GM18519 (cell line): ENCODE measurements around the gene HS6ST2.
"Not testable (repeated sequence)": the region's sequence is repeated elsewhere in the genome, so short reads cannot be mapped to it uniquely, and the experiment has no call there.

ENCODE experiments used
- ATAC-seq: cut with Tn5 transposase; IDR thresholded peaks from one replicate; pipeline ENCODE4 v1.9.1; 2021; ENCODE audit warnings: mild to moderate bottlenecking, moderate library complexity; ENCODE audit not compliant: unreplicated experiment, low FRiP score

HS6ST2 gene

DNA sequence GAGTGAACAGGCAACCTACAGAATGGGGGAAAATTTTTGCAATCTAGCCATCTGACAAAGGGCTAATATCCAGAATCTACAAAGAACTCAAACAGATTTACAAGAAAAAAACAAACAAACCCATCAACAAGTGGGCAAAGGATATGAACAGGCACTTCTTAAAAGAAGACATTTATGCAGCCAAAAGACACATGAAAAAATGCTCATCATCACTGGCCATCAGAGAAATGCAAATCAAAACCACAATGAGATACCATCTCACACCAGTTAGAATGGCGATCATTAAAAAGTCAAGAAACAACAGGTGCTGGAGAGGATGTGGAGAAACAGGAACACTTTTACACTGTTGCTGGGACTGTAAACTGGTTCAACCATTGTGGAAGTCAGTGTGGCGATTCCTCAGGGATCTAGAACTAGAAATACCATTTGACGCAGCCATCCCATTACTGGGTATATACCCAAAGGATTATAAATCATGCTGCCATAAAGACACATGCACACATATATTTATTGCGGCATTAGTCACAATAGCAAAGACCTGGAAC is 13.3 kb downstream of the HS6ST2 start:
- not testable (repeated sequence) for ATAC-seq

DNA sequence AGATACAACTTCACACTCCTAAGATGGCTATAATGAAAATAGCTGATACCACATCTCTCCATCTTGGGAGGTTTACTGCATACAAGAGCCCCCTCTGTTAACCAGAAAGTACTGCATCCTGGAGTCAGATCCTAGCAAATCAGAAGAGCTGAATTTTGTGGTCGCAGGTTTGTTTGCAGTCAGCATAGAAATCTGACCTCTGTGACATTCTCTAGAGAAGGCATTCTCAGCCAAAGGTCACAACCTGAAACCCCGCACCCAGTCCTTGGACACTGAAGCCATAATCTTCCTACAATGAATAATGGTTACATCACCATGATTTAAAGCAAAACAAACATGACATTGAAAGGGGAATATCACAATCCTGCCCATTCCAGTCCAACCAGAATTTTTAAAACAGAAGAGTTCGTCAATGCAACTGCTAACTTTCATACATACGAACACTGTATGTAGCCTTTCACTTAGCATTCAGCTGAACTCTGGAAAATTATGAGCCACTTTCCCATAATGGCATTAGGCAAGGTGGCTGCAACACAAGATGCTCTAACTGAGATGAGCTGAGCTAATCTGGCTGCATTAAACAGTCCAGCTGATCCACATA is 17.6 kb downstream of the HS6ST2 start:
- no peak for ATAC-seq

DNA sequence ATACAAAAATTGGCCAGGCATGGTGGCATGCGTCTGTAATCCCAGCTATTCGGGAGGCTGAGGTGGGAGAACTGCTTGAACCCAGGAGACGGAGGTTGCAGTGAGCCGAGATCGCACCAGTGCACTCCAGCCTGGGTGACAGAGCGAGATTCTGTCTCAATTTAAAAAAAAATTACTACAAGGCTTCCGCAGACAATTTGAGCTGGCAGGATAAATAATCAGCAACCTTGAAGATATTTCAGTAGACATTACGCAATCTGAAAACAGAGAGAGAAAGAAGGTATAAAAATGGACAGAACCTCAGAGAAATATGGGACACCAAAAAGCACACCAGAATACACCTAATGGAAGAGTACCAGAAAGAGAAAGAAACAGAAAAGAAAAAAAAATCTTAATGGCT is 25.3 kb downstream of the HS6ST2 start:
- ATAC-seq, result no peak

DNA sequence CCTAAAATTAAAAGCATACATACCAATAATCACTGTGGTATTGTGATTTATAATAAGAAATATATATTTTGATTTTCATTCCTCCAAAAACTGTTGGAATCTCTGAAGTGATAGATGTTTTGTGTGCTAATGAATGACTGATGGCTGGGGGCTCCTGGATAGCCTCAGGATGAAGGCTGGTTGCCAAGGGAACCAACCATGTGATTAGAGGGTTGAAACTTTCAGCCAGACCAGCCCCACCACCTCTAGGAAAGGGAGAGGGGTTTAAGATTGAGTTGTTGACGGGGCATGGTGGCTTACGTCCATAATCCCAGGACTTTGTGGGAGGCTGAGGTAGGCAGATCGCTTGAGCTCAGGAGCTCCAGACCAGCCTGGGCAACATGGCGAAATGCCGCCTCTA is 34.0 kb downstream of the HS6ST2 start:
- ATAC-seq, result no peak

DNA sequence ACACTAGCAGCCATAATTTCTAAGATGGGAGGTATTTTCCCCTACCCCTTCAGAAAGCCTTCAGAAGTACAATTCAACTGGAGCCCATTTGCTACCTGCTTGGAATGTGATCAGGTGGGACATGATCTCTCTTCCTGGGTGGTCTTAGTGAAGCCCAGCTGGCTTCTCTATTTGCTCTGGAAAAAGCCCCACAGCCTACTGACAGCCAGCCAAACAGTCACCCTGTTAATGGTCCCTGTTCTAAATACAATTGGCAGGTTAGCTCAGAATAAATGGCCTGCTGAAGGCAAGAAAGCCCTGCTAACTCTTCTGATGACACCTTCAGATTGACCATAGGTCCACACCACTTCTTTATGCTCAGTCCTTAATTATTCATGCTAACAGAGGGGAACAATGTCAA is 39.9 kb downstream of the HS6ST2 start:
- no peak for ATAC-seq

DNA sequence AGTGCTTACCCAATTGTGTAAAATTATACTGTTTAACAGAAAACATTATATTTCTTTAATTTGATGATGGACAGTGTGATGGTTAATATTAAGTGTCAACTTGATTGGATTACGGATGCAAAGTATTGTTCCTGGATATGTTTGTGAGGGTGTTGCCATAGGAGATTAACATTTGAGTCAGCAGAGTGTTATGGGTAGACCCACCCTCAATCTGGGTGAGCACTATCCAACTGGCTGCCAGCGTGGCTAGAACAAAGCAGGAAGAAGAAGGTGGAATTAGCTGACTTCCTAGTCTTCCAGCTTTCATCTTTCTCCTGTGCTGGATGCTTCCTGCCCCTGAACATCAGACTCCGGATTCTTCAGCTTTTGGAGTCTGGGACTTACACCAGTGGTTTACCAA is 42.1 kb downstream of the HS6ST2 start:
- no peak for ATAC-seq

DNA sequence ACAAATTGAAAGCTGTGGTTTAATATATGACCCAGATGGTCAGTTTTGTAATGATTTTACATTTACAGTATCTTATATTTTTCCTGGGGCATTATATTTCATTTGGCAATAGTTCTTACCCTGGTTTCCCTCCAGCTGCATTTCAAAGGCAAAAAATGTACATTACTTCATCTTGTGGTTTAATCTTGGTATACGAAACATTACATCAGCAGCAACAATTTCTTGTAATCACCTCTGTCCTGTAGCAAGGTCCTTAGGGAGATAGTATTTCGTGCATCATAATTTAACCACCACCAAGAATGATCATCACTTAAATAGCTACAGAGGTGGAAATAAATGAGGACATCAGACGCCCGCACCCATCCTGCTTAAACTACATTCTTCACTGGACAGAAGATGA is 48.8 kb downstream of the HS6ST2 start:
- no peak for ATAC-seq

DNA sequence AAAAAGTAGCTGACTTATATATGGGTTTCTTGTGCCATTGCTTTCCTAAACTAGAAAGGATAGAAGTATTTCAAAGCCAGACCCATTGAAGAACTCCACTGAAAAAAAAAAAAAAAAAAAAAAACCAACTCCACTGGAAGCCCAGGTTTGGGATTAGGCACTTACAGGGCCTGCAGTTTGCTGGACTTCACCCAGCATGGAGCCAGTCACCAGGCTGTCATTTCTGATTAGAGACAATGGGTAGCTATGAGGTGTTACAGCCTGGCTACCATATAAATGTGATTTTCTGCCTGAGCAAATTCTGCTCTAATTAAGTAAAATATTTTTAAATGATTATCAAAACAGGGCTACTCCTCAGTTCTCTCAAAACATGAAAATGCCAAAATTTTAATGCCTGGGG is 49.5 kb downstream of the HS6ST2 start:
- no peak for ATAC-seq

DNA sequence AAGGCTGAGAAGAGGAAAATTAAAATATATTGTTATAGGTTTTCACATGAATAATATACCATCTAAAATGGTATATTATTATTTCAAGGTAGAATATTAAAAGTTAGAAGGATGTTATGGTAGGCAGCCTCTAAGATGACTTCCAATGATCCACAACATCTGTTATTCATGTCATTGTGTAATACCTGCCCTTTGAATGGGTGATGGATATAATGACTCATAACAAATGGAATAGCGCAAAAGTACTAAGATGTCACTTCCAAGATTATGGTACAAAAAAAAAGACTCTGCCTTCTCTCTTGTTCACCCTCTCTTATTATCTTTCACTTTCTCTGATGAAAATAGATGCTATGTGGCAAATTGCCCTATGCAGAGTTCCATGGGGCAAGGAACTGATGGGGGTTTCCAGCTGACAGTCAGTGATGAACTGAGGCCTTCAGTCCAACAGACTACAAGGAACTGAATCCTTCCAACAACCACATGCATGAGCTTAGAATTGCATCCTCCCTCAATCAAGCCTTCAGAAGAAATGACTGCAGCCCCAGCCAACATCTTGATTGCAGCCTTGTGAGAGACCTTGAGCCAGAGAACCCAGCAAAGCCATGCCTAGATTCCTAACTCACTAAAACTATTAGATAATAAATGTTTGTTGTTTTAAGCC is 57.7 kb downstream of the HS6ST2 start:
- no peak for ATAC-seq

DNA sequence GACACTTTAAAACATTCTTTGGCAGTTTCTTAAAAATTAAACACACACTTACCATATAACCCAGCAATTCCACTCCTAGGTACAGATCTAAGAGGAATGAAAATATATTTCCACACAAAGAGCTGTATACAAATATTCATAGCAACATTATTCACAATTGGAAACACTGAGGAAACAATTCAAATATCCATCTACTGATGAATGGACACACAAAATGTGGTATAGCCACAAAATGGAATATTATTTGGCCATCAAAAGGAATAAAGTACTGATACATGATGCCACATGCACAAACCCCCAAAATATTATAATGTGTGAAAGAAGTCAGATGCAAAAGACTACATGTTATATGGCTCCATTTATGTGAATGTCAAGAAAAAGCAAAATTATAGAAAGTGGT is 70.9 kb downstream of the HS6ST2 start:
- ATAC-seq, result no peak

DNA sequence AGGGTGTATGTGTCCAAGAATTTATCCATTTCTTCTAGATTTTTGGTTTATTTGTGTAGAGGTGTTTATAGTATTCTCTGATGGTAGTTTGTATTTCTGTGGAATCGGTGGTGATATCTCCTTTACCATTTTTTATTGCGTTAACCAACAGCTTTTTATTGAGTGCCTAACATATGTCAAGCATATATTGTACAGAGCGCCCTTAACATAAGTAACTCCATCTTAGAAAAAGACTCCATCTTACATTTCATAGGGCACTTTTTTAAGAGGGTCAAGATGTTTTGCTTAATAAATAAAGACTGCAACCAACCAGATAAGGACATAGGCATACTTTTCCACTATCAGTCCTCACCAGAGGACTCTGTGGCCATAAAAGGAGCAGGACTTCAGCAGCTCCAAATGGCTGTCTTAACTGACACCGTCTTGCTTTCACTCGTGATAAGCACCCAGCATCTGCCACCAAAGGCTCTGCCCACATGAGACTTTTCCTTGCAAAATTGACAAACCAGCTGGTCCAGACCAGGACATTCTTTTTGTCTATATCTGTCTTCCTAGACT is 75.0 kb downstream of the HS6ST2 start:
- ATAC-seq, result no peak

DNA sequence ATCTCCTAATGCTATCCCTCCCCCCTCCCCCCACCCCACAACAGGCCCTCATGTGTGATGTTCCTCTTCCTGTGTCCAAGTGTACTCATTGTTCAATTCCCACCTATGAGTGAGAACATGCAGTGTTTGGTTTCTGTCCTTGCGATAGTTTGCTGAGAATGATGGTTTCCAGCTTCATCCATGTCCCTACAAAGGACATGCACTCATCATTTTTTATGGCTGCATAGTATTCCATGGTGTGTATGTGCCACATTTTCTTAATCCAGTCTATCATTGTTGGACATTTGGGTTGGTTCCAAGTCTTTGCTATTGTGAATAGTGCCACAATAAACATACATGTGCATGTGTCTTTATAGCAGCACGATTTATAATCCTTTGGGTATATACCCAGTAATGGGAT is 77.7 kb downstream of the HS6ST2 start:
- not testable (repeated sequence) for ATAC-seq

DNA sequence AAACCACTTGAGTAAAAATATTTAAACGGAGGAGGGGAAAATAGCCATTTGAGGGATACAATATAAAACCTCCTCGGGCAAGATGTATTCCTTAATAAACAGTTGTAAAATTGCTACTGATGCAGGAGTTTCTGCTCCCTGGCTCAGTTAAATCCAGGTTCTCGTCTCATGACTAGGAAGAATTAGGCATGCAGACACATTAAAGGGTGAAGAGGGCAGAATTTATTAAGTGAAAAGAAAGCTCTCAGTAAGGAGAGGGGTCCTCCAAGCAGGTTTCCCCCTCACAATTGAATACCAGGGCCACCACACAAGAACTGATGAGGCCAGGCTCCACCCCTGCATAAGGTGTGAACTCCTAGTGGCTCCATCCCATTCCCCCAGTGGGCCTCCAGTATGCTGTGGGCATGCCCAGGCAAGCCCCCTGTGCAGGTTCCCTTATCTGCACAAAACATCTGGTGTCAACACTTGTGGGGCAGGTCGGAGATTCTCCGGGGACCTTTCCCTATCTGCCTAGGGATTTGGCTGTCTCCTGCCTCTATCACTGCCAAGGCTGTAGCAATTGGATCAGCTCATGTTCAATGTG is 80.4 kb downstream of the HS6ST2 start:
- no peak for ATAC-seq

DNA sequence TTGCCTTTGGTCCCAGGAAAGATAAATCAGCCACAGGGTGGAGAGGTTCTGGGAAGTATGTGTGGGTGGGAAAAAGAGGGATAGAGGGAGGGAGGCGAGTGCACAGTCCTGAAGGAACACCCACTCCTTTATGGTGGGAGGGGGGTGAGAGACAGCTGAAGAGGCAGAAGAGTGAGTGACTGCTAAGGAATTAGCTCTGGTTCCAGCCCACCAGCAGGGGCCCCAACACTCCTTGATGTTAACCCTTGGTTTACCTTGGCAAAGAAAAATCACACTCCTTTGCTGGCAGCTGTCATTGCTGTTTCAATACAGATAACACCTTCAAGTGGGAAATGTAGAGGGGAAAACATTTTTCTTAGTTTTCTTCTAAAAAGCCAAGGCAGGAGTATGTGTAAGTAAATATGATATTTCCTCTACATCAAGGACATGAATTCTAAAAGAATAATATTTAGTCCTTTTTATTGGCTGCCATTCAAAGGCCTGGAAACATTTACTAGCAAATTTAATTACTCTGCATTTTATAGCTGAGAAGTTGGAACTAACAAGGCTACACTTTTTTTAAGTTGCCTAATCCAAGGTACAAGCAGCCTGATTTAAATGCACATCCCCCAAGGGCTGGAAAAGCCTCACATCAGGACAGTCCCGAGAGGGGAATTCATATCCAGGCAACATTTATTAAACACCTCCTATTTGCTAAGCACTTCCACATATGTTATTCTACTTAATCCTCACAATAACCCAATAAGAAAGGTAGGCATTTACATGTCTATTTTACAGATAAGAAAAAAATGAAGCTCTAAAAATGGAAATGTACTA is 81.7 kb downstream of the HS6ST2 start:
- ATAC-seq, result no peak

DNA sequence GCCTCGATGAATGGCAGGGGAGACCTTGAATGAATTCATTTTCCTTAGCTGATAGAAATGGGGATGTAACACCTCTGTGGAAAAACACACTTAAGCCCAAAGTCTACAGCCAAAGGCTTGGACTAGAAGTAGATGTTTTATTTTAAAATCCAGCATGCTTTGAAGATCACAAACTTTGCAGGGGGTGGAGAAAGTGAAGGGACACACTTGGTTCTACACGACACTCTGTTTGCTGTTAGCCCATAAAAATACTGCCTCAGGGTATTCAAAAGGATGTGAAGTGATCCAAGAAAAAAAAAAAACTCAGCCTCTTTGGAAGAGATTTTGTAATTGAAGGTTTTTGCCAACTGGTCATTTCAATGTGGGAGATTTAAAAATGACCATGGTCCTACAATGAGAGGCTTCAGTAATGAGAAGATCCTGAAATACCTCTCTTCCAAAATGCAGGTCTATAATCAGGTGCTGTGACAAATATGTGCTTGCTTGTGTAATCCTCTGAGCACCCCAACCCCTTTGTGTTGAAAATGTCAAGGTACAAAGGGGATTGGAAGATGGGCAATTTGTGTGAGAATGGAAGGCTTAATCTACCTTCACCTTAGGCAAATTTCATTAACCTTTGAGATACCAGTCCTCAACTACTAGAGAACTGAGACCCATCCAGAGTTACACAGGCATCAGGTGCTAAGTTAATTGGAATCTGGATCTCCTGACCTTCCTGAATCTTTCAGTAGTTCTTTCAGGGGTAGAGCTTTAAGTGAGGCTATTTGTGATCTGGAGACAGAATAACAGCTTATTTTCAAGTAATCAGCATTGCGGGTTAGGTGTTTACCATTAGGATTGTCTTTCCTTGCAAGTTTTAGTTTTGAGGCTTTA is 82.5 kb downstream of the HS6ST2 start:
- no peak for ATAC-seq

DNA sequence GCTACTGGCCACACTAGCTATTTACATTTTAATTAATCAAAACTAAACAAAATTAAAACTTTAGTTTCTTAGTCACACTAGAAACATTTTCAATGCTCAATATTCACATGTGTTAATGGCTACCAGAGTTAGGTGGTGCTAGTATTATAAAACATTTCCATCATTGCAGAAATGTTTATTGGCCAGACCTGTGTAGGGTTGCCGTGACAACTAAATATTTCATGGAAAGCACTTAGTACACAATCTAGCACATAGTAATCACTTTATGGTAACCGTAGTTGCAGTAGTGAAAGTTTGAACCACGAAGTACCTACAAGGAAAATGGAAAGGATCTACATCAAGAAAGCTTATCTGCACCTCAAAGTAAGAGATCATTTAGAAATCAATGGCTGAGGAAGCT is 95.9 kb downstream of the HS6ST2 start:
- no peak for ATAC-seq

DNA sequence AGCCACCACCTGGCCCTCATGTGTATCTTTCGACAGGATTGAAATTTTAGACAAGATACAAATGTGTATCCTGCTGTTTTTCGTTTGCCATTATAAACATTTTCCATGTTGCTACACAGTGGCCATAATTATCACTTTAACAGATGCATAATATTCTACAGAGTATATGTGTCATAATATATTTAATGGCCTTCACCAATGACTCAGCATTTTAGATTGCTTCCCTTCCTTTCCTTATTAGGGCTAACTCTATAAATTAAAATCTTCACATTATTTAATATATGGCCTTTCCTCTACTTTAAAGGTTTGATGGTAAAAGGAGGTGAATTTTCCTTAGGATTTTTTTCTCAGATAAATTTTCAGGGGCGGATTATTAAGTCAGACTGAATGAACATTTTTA is 97.4 kb downstream of the HS6ST2 start:
- ATAC-seq, result no peak

DNA sequence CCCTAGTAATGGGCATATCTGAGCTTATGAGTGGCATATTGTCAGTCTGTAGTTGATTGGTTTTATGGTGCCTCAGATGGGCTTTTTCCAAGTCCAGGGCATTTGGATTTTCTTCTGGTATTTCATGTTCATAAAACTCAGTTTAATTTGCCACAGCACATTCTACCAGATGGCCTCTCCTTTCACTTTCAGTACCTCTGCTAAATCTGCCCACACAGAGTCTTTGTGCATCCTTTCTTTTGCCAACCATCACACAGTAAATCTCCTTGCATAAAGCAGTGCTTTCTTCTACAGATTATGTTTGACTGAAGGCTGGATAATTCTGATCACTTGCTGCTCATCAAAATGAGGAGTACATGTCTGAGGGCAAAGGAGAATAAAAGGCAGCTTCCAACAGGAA is 98.2 kb downstream of the HS6ST2 start:
- no peak for ATAC-seq

DNA sequence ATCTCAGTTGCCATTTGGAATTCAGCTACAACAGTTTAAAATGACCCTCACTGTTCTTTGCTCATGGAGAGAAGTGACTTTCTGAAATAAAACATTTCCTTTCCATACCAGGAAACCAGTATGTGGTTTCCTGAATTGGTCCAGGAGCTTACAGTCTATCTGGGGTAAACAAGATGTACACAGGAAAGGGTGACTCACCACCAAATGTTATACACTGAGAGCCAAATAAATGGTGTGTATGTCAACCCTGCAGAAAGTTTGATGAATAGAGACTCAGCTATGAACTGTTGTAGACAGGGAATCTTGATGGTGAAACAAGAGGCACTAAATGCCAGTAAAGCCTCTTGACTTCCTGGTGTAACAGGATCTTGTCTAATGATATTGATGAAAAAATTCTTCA is 100.4 kb downstream of the HS6ST2 start:
- no peak for ATAC-seq

DNA sequence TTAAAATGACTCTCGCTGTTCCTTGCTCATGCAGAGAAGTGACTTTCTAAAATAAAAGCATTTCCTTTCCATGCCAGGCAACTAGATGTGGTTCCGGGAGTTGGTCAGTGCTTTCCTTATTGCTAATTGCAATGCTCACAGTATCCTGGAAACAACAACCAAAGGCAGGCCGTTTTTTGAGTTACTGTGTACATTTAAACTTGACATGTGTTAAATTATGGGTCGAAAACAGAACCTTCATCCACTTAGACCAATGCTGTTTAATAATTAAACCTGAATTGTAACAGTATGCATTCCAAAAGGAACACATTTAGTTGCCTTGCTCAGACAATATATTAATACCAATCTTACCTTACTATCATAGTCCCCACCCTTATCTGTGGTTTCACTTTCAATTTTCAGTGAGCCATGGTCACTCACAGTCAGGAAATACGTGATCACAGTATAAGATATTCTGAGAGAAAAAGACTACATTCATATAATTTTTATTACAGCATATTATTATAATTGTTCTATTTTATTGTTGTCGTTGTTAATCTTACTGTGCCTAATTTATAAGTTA is 102.6 kb downstream of the HS6ST2 start:
- ATAC-seq, result no peak
